Choroid plexus epithelial cell (primary cell): Measurements from ENCODE around the gene CSPG4.
A peak's percentile ranks its signal among the peaks of the same experiment; 100 is the strongest.
"Not testable (repeated sequence)": the region's sequence is repeated elsewhere in the genome, so short reads cannot be mapped to it uniquely, and the experiment has no call there.

Experiments
- DNase-seq: peaks from one replicate; pipeline ENCODE4 v3.0.0-alpha.2; 2010; ENCODE audit warnings: low read depth
- H3K4me3 ChIP-seq: 2 replicates; pipeline ENCODE4 v1.5.1; 2011; ENCODE audit warnings: low read depth, mild to moderate bottlenecking, control low read depth, low read length, moderate library complexity
- TF ChIP-seq, protein P1 (sequence below): conservative IDR thresholded peaks from 2 replicates; pipeline ENCODE4 v1.5.1; 2011; ENCODE audit warnings: low read depth, mild to moderate bottlenecking, control low read depth, inconsistent platforms, low read length, moderate library complexity

Gene CSPG4

DNA sequence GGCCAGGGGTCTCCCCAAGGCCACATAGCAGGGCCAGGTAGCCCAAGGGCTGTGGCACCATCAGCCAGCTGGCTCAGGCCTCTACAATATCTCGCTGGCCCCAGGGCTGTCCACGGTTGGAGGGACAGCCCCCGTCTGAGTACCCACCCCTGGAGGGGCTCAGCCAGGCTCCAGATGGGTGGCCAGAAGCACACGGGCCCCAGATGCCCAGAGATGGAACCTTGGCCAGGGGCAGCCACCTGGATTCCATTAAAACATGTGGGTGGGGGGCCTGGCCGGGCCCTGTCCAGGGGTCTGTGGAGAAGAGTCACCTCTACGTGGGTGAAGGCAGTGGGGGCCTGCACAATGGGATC, 8.4 kb downstream of the CSPG4 start:
- TF ChIP-seq, protein P1, sequence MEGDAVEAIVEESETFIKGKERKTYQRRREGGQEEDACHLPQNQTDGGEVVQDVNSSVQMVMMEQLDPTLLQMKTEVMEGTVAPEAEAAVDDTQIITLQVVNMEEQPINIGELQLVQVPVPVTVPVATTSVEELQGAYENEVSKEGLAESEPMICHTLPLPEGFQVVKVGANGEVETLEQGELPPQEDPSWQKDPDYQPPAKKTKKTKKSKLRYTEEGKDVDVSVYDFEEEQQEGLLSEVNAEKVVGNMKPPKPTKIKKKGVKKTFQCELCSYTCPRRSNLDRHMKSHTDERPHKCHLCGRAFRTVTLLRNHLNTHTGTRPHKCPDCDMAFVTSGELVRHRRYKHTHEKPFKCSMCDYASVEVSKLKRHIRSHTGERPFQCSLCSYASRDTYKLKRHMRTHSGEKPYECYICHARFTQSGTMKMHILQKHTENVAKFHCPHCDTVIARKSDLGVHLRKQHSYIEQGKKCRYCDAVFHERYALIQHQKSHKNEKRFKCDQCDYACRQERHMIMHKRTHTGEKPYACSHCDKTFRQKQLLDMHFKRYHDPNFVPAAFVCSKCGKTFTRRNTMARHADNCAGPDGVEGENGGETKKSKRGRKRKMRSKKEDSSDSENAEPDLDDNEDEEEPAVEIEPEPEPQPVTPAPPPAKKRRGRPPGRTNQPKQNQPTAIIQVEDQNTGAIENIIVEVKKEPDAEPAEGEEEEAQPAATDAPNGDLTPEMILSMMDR: no peak
- H3K4me3 ChIP-seq: no peak overlapping the region
- no peak for DNase-seq

GRCh38 chr15:75703440-75704262, 9.0 kb downstream of the CSPG4 start:
- DNase-seq, H3K4me3 ChIP-seq: not testable (repeated sequence)

GRCh38 chr15:75702436-75702835, 10.2 kb downstream of the CSPG4 start:
- TF ChIP-seq, protein P1: no peak
- H3K4me3 ChIP-seq: no peak overlapping the region
- no peak for DNase-seq

DNA sequence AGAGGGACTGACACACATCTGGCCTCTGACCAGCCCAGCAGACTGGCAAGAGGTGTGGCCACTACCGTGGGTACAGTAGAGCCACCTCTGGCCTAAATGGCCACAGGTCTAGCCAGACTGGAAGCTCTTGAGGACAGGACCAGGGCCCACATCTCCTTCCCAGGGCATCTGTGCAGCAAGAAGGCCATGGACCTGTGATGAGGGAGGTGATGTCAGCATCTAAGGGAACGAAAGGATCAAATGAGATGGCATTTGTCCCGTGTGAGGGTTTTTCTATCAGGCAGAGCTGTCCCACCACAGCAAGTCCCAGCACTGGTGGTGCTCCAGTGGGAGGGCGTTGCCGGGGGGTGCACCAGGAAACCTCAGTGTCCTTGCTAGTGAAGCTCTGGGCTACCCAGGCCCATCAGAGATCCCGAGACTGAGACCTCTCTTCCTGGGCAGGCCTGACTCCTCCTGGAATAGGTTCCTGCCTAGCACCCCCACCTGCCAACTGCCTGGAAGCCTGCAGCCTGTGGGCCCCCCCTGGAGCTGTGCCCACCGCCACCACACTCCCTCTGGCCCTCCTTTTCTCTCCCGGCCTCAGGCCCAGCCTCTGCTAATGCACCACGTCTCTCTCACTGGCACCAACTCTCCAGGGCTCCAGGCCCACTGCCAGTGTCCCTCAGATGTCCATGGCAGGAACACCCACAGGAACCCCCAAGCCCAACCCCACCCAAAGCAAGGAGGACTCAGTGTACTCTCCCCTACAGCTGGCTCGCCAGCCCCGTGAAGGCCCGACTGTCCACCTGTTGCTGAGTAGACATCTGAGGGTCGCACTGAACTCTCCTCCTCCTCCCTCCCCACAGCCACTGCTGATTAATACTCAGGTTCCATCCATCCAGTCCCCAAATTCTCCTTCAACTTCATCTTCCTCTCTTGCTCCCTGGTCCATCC, 11.3 kb downstream of the CSPG4 start:
- H3K4me3 ChIP-seq, DNase-seq: not testable (repeated sequence)

GRCh38 chr15:75699961-75700874, 12.4 kb downstream of the CSPG4 start:
- peak; percentile 68 for DNase-seq
- not testable (repeated sequence) for H3K4me3 ChIP-seq

DNA sequence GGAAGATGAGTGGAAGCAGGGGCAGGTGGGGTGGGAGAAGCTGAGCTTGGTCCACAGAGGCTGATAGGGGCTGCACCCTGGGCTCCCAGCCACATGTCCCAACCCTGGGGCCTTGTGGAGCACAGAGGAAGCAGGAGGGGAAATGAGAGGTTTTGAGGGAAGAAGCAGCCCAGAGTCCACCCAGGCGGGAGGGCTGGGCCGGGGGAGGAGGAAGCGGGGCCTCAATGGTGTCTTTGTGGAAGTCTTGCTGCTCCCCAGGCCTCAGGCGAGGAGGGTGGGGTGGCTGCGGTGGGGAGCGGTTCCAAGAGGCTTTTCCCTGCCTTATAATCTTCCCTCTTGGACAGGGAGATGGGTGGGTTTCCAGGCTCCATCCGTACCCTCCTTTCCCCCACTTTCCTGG, 13.1 kb downstream of the CSPG4 start:
- not testable (repeated sequence) for H3K4me3 ChIP-seq, DNase-seq

DNA sequence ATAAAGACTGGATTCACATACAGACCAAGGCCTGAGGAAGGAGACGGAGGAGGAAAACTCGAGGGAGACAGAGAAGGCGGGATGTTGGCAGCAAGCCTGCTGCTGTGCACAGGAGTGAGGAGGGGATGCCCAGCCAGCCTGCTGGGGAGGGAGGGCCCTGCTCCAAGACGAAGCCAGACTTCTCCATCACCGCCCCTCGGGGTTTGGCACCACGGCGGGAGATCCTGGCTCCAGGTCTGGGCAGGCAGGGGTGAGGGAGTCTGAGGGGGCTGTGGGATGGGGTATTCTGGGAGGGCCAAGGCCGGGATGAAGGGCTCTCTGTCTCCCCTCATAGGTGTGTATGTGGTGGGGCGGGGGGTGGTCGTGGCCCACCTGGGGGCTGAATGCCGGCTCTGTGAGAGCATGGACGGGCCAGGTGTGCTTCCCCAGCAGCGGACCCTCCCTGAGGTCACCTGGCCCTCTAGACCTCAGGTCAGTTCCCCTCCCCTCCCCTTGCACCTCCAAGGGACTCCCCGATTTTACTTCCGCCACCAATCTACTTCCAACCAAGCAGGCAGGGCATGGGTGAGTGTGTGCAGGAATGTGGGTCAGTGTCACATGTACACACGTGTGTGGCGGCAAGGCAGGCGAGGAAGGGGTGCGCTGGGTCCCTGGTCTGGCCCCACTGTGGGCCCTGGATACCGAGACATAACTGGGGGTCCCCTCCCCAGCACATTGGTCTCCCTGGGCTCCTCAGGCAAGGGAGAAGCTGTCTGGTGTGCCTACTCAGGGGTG, 14.5 kb downstream of the CSPG4 start:
- DNase-seq, H3K4me3 ChIP-seq: not testable (repeated sequence)

GRCh38 chr15:75697523-75697922, 15.1 kb downstream of the CSPG4 start:
- no peak overlapping the region for H3K4me3 ChIP-seq
- TF ChIP-seq, protein P1: no peak
- DNase-seq: no peak

DNA sequence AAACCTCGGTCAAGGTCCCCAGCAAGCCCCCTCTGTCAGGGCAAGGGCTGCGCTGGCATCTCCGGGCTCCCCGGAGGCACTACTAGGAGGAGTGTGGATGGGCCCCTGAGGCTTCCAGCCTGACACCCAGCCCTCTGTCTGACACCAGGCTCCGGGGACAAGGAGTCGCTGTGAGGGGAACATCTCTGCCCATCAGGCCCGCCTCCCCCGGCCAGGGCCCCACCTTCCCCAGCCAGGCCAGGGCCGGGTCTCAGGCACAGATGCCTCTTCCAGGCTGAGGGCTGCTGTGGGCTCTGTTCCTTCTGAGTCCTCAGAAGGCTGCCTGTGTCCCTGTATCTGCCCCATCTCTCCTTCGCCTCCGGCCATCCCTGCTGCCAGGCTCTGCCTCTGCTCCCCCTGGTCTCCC, 15.8 kb downstream of the CSPG4 start:
- TF ChIP-seq, protein P1: no peak
- no peak overlapping the region for H3K4me3 ChIP-seq
- DNase-seq: no peak
